ENCODE results near the gene CAMK1D.
"Not testable (repeated sequence)": the region's sequence is repeated elsewhere in the genome, so short reads cannot be mapped to it uniquely, and the experiment has no call there.

CAMK1D gene

DNA sequence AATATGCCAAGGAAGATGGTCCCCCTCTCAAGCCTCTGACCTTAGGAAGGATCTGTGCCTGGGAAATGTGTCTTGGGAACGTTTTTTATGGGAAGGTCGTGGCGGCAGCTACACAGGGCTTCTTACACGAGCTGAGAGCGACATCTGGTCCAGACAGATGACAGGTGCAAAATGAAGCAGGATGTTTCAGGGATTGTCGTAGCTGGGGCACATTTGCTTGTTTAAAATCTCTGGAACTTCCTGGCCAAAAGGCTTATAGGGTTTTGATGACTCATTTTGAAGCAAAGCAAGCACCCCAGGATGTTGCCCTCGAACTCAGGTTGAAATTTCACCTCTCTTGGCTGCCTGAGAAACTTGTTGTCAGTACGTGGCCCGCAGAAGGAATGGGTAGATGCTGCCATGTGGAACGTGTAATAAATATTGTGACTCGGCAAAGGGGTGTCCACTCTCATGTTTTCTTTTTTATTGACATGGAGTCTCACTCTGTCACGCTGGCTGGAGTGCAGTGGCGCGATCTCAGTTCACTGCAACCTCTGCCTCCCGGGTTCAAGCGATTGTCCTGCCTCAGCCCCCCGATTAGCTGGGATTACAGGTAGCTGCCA lies 117.5 kb downstream of the CAMK1D start:
- no peak for DNase-seq (ENCODE audit: low read depth, low spot score)

DNA sequence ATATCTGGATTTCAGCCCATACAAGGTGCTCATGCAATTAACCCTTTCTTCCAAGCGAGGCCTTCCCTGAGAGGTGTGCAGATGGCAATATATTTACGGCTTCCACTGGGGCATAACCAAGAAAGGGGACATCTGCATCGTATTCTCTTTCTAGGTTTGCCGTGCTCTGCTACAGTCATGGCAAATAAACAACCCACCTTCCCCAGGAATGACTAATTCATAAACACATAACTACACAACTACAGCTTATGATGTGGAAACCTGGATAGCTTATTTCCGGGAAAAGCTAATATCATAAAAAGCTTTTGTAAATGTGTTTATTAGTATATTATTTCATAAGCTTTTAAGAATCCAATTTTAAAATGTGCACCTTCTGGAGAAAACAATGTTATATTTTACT lies 120.0 kb downstream of the CAMK1D start:
- DNase-seq (ENCODE audit: low read depth, low spot score), result no peak

DNA sequence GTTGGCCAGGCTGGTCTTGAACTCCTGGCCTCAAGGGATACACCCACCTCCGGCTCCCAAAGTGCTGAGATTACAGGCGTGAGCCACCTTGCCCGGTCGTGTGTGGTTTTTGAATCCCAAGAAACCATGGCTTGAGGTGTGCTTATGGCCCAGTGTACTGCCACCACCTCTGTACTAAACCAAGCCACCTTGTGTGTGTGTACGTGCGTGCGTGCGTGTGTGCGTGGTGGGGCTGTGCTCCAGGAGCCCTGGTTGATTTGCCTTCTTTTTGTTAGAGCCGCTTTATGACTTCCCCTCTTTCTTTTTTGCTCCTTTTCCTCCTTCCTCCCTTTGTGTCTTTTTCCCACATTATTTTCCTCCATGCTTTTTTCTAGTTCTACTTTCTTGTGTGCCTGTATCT lies 121.4 kb downstream of the CAMK1D start:
- DNase-seq (ENCODE audit: low read depth, low spot score), result no peak

DNA sequence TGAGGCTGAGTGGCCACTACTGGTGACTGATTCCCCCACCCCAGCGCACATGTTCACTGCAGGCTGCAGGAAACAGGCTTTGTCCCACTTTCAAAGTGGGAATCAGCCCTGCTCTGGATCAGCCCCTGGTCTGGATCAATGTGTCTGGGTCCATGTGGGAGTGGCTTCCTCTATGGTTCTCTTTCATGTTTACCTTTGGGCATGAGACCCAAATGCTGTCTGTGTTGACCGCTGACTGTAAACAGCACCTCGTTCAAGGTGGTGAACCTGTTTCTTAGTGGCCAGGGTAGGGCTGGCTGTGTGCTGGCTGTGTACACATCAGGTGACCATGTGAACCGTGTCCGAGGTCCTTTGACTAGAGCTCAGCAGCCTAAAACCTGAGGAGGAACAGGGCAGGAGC lies 121.8 kb downstream of the CAMK1D start:
- no peak for DNase-seq (ENCODE audit: low read depth, low spot score)

DNA sequence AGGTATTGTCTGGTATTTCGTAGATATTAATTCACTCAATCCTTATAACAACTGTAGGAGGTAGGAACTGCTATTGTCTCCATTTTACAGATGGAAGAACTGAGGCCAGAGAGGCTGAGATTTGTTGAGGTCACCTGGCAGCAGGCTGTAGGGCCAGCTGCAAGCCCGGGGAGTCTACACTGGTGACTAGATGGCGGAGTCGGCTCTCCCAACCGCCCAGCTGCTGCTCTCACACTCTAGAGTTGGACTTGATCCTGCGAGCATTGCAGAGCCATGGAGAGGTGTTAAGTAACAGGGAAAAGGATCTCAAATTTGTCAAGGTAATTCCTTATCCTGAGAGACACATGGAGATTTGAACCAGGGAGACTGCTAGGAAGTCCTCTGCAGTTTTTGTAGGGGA lies 124.1 kb downstream of the CAMK1D start:
- no peak for DNase-seq (ENCODE audit: low read depth, low spot score)

DNA sequence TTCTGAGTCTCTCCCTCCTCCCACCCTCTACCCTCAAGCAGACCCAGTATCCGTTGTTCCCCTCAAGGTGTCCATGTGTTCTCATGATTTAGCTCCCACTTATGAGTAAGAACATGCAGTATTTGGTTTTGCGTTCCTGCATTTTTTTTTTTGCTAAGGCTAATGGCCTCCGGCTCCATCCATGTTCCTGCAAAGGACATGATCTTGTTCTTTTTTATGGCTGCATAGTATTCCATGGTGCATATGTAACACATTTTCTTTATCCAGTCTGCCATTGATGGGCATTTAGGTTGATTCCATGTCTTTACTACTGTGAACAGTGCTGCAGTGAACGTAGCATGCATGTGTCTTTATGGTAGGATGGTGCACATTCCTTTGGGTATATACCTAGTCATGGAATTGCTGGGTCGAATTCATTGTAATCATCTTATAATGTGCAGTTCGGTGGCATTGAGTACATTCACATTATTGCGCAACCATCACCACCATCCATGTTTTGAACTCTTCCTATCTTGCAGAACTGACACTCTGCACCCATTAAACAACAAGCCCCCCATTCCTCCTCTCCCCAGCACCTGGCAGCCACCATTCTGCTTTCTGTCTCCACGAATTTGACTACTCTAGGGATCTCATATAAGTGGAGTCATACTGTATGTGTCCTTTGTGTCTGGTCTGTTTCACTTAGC lies 125.5 kb downstream of the CAMK1D start:
- no peak for DNase-seq (ENCODE audit: low read depth, low spot score)

DNA sequence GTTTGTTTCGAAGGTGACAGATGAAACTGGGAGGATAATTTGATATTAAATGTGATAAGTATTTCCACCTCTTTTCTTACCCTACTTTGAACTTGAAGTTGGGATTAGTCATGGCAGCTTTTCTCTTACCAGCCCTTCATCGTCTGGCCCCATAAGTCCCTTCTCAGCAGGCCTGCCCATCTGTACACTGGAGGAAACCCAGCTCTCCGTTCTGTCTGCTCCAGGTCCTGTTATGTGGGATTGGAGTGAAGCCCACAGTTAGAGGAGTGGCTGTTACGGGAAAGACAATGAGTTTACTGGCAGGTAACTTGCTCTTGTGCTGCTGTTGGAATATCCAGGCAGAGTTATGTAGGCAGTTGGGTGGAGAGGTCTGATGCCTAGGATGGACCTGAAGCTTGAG lies 127.3 kb downstream of the CAMK1D start:
- DNase-seq (ENCODE audit: low read depth, low spot score), result no peak

DNA sequence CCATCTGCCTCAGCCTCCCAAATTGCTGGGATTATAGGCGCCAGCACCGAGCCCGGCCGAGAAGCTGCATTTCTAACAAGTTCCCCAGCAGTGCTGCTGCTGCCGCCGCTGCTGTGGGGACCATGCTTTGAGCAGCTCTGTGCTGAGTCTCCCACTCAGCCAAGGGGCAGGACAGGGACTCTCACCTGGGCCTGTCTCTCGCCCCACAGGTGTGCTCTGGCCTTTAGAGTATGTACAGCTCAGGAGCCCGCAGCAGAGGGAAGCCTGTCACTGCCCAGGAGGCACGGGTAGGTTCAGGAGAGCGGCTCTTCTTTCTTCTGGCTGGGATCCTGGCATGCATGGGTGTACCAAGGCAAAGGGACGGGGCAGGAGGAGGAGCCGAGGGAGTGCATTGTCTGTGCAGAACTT lies 130.1 kb downstream of the CAMK1D start:
- DNase-seq (ENCODE audit: low read depth, low spot score), result no peak

DNA sequence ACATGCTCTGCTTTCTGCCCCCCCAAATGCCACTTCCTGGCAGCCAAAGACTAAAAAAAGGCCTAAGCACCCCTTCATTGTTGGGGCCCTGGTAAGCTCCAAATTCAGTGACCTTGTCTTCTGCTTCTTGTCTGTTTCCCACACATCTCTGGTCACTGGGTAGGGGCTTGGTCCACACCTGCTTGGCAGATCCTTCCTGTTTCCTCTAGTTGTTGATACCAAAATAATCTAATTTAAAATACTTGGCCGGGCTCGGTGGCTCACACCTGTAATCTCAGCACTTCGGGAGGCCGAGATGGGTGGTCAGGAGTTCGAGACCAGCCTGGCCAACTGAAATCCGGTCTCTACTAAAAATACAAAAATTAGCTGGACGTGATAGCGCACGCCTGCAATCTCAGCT lies 130.6 kb downstream of the CAMK1D start:
- no peak for DNase-seq (ENCODE audit: low read depth, low spot score)

DNA sequence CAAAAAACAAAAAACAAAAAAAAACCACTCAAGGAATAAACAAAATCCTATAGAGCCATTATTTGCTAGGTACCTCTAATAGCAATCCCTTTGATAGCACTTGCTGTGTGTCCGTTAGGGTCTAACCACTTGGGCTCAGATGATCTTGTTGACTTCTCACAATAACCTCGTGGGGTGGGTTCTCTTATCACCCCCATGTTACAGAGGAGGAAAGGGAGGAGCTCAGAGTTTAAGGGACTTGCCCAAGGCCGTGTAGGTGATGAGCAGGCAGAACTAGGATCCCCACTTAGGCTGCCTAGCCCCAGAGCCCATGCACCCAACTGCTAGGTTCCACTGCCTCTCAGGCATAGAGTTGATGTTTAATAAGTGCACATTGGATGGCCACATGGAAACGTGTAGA lies 131.1 kb downstream of the CAMK1D start:
- DNase-seq (ENCODE audit: low read depth, low spot score), result no peak

DNA sequence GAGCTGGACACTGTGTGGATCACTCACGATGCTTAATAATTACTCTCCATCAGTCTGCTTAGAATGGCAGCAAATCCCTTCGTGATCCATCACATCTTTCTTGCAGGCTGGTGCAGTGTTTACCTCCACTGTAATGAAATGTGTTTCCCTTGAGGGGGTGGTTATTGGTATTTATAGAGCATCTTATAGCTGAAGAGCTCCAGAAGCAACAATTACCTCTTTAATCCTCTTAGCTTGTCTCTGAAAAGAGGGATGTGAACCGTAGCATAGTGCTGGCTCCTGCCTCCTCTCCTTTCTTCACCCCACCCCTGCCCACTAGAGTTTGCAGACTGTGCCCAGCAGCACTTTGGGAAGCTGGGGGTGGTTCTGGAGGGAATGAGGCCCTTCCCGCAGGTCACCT lies 132.6 kb downstream of the CAMK1D start:
- DNase-seq (ENCODE audit: low read depth, low spot score), result no peak

DNA sequence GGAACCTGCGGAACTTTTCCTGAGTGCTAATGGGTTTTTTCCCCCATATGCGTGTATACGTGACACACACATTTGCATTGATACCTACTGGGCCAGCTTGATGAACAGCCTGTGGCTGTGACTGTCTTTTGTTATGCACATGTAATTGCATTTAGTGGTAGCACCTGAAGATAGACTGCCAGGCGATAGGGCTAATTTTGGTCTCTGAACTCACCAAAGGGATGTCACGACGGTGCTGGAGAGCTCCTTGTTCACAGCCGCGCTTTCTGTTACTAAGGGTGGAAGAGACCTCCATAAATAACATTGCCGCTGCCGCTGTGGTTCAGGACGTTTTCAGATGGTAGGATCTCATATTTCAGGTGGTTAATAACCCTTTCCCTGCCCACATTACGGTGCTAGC lies 133.2 kb downstream of the CAMK1D start:
- peak; percentile 38 for DNase-seq (ENCODE audit: low read depth, low spot score)

DNA sequence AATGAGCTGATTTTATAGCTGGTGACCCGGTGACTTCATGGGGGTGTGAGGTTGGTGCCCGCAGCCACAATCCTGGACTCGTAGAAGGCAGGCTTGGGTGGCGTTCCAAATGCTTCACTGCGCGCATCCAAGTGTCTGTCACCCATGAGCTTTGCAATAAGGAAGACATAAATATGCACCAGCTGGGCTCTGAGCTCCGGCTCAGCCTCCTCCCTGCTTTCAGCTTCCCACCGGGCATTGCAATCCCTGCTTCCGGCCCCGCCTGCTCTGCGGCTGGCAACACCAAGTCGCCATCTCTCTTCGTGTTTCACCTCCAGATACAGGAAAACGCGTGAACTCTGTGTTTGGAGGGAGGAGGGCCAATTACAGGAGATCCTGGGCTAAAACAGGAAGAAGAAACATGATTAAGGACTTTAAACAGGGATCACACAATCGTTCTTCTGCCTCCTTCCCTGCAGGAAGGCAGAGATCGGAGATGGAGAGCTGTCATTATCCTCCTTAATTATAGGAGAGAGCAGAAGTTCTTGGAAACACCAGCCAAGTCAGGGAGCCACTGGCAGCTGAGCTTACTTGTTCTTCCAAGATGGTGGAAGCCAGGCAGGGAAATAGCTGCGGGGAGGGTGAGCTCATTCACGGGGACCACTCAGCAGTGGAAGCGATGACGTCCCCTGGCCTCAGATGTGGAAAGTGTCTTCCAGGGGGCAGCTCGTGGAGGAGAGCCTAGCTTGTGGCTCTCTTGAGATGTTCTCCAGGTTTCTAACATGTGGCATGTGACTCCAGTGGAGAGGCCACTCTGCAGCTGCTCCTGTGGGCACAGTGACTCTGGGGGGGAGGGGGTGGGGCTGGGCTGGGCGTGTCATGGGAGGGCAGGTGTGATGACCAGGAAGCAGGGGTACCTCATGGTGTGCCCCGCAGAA lies 134.9 kb downstream of the CAMK1D start:
- no peak for DNase-seq (ENCODE audit: low read depth, low spot score)

DNA sequence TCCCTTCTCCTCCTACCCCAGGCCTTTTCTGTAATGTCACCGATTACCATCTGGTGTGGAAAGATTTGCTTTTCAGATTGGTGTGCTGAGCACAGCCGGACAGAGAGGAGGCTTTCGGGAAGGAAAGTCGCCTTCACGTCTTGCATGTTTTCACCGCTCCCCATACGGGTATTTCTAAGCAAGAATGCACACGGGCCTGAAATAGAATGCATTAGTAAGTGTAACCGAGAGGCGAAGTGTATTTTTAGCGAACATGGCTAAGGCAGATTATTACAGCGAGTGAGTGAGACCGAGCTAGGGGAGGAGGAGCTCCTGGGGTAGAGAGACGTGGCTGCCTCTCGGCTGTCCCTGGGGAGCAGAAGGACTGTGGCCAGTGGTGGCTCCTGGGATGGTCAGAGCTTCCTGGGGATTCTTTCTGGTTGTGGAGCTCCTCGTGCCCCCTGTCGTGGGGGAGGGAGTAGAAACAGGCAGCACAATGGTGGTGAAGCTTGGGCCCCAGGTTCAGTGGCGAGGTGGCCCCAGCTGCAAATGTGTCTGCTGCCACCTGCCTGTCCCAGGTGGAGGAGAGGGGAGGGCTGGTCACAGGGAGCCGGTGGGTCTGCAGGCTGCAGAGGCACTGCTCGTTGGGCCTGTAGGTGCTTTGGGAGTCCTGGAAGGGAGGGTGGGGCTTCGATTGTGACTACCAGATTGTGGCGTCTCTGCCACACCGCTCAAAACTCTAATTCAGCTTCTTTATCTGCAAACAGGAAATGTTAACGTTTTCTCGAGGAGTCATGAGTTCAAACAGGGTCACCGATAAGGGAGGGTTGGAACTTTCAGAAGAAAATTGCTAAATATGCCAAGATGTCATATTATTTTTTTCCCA lies 135.8 kb downstream of the CAMK1D start:
- DNase-seq (ENCODE audit: low read depth, low spot score), result peak; percentile 20

DNA sequence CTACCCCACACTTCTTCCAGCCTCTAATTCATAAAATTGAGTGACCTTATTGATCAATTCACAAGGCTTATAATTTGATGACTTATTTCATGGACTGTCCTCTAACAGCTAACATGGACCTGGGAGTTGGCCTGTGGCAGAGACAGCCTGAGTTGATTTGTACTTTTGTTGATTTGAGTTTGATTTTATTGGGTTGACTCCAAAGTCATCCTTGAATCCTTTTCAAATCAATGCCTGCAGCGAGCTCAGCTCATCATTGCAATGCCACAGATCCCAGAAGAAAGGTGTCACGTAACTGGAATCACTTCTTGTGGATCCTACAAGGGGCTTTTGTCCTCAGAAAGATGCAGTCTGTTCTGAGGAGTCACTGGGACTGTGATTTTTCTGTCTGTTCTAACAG lies 138.0 kb downstream of the CAMK1D start:
- DNase-seq (ENCODE audit: low read depth, low spot score), result no peak

DNA sequence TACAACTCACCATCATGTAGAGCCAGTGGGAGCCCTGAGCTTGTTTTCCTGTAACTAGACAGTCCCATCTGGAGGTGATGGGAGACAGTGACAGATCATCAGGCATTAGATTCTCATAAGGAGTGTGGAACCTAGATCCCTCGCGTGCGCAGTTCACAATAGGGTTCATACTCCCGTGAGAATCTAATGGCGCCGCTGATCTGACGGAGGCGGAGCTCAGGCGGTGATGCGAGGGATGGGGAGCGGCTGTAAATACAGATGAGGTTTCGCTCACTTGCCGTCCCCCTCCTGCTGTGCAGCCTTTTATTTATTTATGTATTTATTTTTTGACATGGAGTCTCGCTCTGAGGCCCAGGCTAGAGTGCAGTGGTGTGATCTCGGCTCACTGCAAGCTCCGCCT lies 139.3 kb downstream of the CAMK1D start:
- no peak for DNase-seq (ENCODE audit: low read depth, low spot score)

DNA sequence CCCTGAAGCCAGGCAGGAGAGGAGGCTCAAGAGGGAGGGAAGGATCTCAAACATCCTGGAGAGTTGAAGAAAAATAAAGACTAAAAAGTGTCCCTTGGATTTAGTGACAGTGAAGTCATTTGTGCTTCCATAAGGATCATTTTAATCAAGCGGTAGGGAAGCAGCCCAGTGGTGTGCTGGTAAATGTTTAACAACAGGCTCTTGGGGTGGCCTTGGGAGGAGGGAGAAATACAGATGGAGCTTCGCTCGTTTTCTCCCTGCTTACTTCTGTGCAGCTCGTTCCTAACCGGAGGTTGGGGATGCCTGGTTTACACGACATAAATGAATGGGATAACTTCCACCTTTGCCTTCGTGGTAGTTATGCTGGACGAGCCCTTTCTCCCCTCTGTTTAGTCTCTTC lies 140.0 kb downstream of the CAMK1D start:
- no peak for DNase-seq (ENCODE audit: low read depth, low spot score)

DNA sequence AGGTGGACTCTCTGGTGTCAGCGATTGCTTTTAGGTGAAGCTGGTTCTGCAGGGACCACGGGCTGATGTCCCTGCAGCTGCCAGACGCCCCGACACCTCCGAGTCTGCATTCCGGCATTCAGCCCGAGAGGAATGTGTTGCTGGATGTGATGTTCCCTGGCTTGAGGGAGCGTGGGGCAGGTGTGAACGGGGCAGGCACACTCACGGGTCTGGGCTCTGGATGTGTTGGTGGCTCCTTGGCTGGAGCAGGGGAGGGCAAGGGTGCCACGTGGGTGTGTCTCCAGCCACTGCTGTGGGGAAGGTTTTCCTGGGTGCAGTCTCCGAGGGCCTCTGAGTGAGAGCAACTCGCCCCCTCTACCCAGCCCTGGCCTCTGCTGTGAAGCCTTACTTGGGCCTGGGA lies 140.5 kb downstream of the CAMK1D start:
- no peak for DNase-seq (ENCODE audit: low read depth, low spot score)

DNA sequence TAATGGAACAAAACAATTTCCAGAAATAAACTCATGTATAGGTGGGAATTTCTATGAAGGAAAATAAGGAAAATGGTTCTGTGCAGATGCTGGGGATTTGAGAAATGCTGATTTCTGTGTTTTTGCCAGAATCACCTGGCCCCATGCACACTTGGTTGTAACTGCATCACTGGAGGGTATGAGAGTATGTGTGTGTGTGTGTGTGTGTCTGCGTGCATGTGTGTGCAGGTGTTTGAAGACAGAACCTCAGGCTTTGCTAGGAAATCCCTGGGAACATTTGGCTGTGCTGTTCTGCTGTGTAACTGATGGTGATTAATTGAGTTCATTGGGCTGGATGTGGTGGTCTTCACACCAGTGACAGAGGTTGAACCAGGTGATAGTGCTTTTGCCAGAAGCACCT lies 141.6 kb downstream of the CAMK1D start:
- no peak for DNase-seq (ENCODE audit: low read depth, low spot score)

DNA sequence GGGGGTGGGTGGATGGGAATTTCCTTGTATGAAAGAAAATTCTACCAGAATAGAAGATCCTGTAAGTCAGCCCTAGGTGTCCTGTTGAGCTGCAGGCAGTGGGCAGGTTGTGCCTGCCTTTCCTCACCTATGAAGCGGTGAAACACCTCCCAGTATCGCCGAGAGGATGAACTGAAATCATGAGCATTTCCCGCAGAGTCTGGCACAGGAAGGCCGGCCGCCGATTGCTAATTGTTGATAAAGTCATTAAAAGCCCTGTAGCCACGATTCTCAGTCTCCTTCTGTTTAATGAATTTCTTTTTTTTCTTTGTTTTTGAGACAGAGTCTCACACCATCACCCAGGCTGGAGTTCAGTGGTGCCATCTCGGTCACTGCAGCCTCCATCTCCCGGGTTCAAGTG lies 142.1 kb downstream of the CAMK1D start:
- DNase-seq (ENCODE audit: low read depth, low spot score), result no peak

DNA sequence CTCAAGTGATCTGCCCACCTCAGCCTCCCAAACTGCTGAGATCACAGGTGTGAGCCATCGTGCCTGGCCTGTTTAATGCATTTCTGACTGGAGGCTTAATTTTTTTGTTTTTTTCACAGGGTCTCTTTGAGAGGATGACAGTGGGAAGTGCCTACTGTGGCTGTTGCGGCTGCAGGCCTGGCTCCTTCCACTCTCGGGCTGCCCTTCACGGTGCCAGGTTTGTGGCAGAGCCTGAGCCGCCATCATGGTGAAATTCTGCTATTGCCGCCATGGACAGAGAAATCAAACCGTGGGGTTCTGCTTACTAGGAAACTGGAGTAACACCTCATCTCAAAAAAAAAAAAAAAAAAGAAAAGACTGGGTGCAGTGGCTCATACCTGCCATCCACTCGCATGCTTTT lies 142.7 kb downstream of the CAMK1D start:
- DNase-seq (ENCODE audit: low read depth, low spot score), result no peak

DNA sequence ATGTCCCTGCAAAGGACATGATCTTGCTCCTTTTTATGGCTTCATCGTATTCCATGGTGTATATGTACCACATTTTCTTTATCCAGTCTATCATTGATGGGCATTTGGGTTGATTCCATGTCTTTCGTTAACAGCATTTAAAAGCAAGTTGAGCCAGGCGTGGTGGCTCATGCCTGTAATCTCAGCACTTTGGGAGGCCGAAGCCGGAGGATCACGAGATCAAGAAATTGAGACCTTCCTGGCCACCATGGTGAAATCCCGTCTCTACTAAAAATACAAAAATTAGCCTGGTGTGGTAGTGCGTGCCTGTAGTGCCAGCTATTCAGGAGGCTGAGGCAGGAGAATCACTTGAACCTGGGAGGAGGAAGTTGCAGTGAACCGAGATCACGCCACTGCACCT lies 147.7 kb downstream of the CAMK1D start:
- DNase-seq (ENCODE audit: low read depth, low spot score), result not testable (repeated sequence)

Measured in iPS DF 19.7 (cell line).